HEK293 (cell line): ENCODE data around the gene CADM1.

Source experiments
- GLI4 ChIP-seq: fragments of 450-650 bp; formaldehyde crosslinking; IDR thresholded peaks from 2 replicates; pipeline ENCODE4 v1.5.1; 2016; ENCODE audit warnings: missing biosample characterization, missing genetic modification characterization
- ZBTB21 ChIP-seq: fragments of 450-650 bp; formaldehyde crosslinking; IDR thresholded peaks from 2 replicates; pipeline ENCODE4 v1.5.1; 2017; ENCODE audit warnings: missing biosample characterization, missing genetic modification characterization
- ZNF211 ChIP-seq: fragments of 450-650 bp; formaldehyde crosslinking; IDR thresholded peaks from 2 replicates; pipeline ENCODE4 v1.5.1; 2016; ENCODE audit warnings: low read depth, missing biosample characterization, missing genetic modification characterization
- ZNF350 ChIP-seq: fragments of 450-650 bp; formaldehyde crosslinking; IDR thresholded peaks from 2 replicates; pipeline ENCODE4 v1.5.0; 2017; ENCODE audit warnings: missing biosample characterization, mild to moderate bottlenecking, missing genetic modification characterization
- ZNF426 ChIP-seq: fragments of 450-650 bp; formaldehyde crosslinking; IDR thresholded peaks from 2 replicates; pipeline ENCODE4 v1.5.1; 2017; ENCODE audit warnings: missing biosample characterization, missing genetic modification characterization, mild to moderate bottlenecking, inconsistent platforms, moderate library complexity
- ZNF510 ChIP-seq: fragments of 450-650 bp; formaldehyde crosslinking; IDR thresholded peaks from 2 replicates; pipeline ENCODE4 v1.5.1; 2018; ENCODE audit warnings: mild to moderate bottlenecking, missing genetic modification characterization, missing biosample characterization; ENCODE audit not compliant: insufficient replicate concordance
- ZNF555 ChIP-seq: fragments of 450-650 bp; formaldehyde crosslinking; conservative IDR thresholded peaks from 2 replicates; pipeline ENCODE4 v1.5.1; 2017; ENCODE audit warnings: missing biosample characterization, mild to moderate bottlenecking, missing genetic modification characterization, inconsistent platforms
- ZNF792 ChIP-seq: fragments of 450-650 bp; formaldehyde crosslinking; IDR thresholded peaks from 2 replicates; pipeline ENCODE4 v1.5.1; 2016; ENCODE audit warnings: missing biosample characterization, missing genetic modification characterization
- TF ChIP-seq, protein P1 (sequence below): fragments of 450-650 bp; formaldehyde crosslinking; IDR thresholded peaks from 2 replicates; pipeline ENCODE4 v1.5.1; 2016; ENCODE audit warnings: missing biosample characterization, missing genetic modification characterization
- TF ChIP-seq, protein P2 (sequence below): sonication (generic); formaldehyde crosslinking; IDR thresholded peaks from 2 replicates; pipeline ENCODE4 v1.8.1; 2022; ENCODE audit warnings: mild to moderate bottlenecking, moderate library complexity, missing genetic modification reagents
- TF ChIP-seq, protein P3 (sequence below): fragments of 450-650 bp; formaldehyde crosslinking; IDR thresholded peaks from 2 replicates; pipeline ENCODE4 v1.5.1; 2016; ENCODE audit warnings: missing biosample characterization, missing genetic modification characterization
- TF ChIP-seq, protein P4 (sequence below): fragments of 450-650 bp; formaldehyde crosslinking; IDR thresholded peaks from 2 replicates; pipeline ENCODE4 v1.5.1; 2016; ENCODE audit warnings: missing biosample characterization, missing genetic modification characterization

DNA sequence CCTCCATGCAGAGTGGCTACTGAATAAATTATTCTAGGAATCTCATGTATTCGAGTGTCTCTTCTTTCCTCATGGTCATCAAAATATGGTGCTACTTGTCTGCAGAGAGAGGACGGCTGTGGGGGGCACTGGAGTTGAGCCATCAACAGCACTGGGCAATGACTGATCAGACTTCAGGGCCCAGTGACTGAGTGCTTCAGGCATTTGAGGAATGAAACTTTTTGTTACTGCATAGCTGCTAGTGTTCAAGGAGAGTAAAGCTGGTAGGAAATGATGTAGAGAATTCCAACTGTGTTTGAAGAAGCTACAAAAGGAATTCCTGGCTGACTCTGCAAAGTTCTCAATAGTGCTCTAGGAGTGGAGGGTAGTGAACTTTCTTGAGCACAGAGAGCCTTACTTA, 277.7 kb downstream of the CADM1 start:
- TF ChIP-seq ZNF350 (tag by site-specific recombination) (no peak), ZNF426 (tag by site-specific recombination) (no peak), GLI4 (tag by site-specific recombination) (no peak), ZBTB21 (tag by site-specific recombination) (no peak), ZNF555 (tag by site-specific recombination) (no peak), ZNF510 (tag by site-specific recombination) (no peak), ZNF792 (tag by site-specific recombination) (no peak), ZNF211 (tag by site-specific recombination) (no peak)
- TF ChIP-seq, protein P1, sequence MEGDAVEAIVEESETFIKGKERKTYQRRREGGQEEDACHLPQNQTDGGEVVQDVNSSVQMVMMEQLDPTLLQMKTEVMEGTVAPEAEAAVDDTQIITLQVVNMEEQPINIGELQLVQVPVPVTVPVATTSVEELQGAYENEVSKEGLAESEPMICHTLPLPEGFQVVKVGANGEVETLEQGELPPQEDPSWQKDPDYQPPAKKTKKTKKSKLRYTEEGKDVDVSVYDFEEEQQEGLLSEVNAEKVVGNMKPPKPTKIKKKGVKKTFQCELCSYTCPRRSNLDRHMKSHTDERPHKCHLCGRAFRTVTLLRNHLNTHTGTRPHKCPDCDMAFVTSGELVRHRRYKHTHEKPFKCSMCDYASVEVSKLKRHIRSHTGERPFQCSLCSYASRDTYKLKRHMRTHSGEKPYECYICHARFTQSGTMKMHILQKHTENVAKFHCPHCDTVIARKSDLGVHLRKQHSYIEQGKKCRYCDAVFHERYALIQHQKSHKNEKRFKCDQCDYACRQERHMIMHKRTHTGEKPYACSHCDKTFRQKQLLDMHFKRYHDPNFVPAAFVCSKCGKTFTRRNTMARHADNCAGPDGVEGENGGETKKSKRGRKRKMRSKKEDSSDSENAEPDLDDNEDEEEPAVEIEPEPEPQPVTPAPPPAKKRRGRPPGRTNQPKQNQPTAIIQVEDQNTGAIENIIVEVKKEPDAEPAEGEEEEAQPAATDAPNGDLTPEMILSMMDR (tag by site-specific recombination): no peak
- TF ChIP-seq, protein P2, sequence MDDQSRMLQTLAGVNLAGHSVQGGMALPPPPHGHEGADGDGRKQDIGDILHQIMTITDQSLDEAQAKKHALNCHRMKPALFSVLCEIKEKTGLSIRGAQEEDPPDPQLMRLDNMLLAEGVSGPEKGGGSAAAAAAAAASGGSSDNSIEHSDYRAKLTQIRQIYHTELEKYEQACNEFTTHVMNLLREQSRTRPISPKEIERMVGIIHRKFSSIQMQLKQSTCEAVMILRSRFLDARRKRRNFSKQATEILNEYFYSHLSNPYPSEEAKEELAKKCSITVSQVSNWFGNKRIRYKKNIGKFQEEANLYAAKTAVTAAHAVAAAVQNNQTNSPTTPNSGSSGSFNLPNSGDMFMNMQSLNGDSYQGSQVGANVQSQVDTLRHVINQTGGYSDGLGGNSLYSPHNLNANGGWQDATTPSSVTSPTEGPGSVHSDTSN: no peak
- TF ChIP-seq, protein P3, sequence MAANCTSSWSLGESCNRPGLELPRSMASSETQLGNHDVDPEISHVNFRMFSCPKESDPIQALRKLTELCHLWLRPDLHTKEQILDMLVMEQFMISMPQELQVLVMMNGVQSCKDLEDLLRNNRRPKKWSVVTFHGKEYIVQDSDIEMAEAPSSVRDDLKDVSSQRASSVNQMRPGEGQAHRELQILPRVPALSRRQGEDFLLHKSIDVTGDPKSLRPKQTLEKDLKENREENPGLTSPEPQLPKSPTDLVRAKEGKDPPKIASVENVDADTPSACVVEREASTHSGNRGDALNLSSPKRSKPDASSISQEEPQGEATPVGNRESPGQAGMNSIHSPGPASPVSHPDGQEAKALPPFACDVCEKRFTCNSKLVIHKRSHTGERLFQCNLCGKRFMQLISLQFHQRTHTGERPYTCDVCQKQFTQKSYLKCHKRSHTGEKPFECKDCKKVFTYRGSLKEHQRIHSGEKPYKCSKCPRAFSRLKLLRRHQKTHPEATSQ: no peak
- TF ChIP-seq, protein P4, sequence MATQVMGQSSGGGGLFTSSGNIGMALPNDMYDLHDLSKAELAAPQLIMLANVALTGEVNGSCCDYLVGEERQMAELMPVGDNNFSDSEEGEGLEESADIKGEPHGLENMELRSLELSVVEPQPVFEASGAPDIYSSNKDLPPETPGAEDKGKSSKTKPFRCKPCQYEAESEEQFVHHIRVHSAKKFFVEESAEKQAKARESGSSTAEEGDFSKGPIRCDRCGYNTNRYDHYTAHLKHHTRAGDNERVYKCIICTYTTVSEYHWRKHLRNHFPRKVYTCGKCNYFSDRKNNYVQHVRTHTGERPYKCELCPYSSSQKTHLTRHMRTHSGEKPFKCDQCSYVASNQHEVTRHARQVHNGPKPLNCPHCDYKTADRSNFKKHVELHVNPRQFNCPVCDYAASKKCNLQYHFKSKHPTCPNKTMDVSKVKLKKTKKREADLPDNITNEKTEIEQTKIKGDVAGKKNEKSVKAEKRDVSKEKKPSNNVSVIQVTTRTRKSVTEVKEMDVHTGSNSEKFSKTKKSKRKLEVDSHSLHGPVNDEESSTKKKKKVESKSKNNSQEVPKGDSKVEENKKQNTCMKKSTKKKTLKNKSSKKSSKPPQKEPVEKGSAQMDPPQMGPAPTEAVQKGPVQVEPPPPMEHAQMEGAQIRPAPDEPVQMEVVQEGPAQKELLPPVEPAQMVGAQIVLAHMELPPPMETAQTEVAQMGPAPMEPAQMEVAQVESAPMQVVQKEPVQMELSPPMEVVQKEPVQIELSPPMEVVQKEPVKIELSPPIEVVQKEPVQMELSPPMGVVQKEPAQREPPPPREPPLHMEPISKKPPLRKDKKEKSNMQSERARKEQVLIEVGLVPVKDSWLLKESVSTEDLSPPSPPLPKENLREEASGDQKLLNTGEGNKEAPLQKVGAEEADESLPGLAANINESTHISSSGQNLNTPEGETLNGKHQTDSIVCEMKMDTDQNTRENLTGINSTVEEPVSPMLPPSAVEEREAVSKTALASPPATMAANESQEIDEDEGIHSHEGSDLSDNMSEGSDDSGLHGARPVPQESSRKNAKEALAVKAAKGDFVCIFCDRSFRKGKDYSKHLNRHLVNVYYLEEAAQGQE: no peak
